Endodermal cell (in vitro differentiated cells): ENCODE data around the gene RNF32. TPM values are rescaled to one million over a fixed set of nuclear protein-coding genes. Genes with fewer than 3 reads are reported as not detected.
A peak's percentile ranks its signal among the peaks of the same experiment; 100 is the strongest.

ENCODE experiments used
- DNase-seq: peaks from one replicate; pipeline ENCODE4 v3.0.0-alpha.2; 2017
- H3K27ac ChIP-seq: 2 replicates; pipeline ENCODE4 v1.5.1; 2013; ENCODE audit warnings: mild to moderate bottlenecking, low read depth, low read length, moderate library complexity
- H3K27me3 ChIP-seq: 2 replicates; pipeline ENCODE4 v1.6.1; 2013; ENCODE audit warnings: mild to moderate bottlenecking, low read length, moderate library complexity; ENCODE audit not compliant: insufficient read depth, control insufficient read depth, poor library complexity, severe bottlenecking
- H3K36me3 ChIP-seq: 2 replicates; pipeline ENCODE4 v1.7.0; 2013; ENCODE audit warnings: mild to moderate bottlenecking, low read length, moderate library complexity; ENCODE audit not compliant: control insufficient read depth, insufficient read depth
- H3K4me1 ChIP-seq: one replicate; pipeline ENCODE4 v1.7.0; 2013; ENCODE audit warnings: low read length; ENCODE audit not compliant: control insufficient read depth, insufficient read depth
- H3K4me3 ChIP-seq: 2 replicates; pipeline ENCODE4 v1.5.1; 2013; ENCODE audit warnings: mild to moderate bottlenecking, low read length, moderate library complexity
- H3K9ac ChIP-seq: 2 replicates; pipeline ENCODE4 v1.6.1; 2013; ENCODE audit warnings: mild to moderate bottlenecking, low read length, moderate library complexity; ENCODE audit not compliant: poor library complexity, severe bottlenecking; ENCODE audit errors: extremely low read depth
- H3K9me3 ChIP-seq: 2 replicates; pipeline ENCODE4 v1.6.1; 2013; ENCODE audit warnings: mild to moderate bottlenecking, low read length, moderate library complexity; ENCODE audit not compliant: control insufficient read depth
- H3K27ac Mint-ChIP-seq: 2 replicates; pipeline ENCODE4 v1.8.0; 2020; ENCODE audit warnings: mixed read lengths
- H3K27me3 Mint-ChIP-seq: 2 replicates; pipeline ENCODE4 v1.8.0; 2021; ENCODE audit warnings: mild to moderate bottlenecking, mixed read lengths; ENCODE audit not compliant: insufficient read depth
- H3K36me3 Mint-ChIP-seq: 2 replicates; pipeline ENCODE4 v1.8.0; 2020; ENCODE audit warnings: low read depth, mixed read lengths
- H3K4me1 Mint-ChIP-seq: 2 replicates; pipeline ENCODE4 v1.8.0; 2020; ENCODE audit warnings: mixed read lengths
- H3K4me3 Mint-ChIP-seq: 2 replicates; pipeline ENCODE4 v1.8.0; 2020; ENCODE audit warnings: mild to moderate bottlenecking, moderate library complexity, mixed read lengths
- H3K9me3 Mint-ChIP-seq: 2 replicates; pipeline ENCODE4 v1.8.0; 2020; ENCODE audit warnings: mild to moderate bottlenecking, mixed read lengths
- CTCF ChIP-seq: fragments of 200-600 bp; sonication (generic); conservative IDR thresholded peaks from 2 replicates; pipeline ENCODE4 v1.5.0; 2021; ENCODE audit warnings: antibody characterized with exemption, mild to moderate bottlenecking
- WGBS, 2 experiments: methylation state at CpG; one replicate each; pipeline versions ENCODE4 v1.1.5 to v1.1.7; 2013; ENCODE audit warnings: missing lambda C conversion rate in 2 of 2, mixed read lengths in 1 of 2; ENCODE audit not compliant: insufficient coverage in 1 of 2, insufficient read length in 1 of 2; 5-methylcytosine and 5-hydroxymethylcytosine counted together
- total RNA-seq, 2 donors: library from RNA; stranded (reverse); fragmentation: NEBNext Ultra II Directional in 1 of 2; extraction: Animal tissue kit (Norgen Biotek cat#: 25700) in 1 of 2; gene quantifications; 2 replicates in 1 of 2; 3 replicates in 1 of 2; pipeline ENCODE4 v1.2.1, GENCODE V29; 2021

RNF32 gene
- total RNA-seq, 2 donors from 2014 or later: 1.1 to 2.5 TPM

GRCh38 chr7:156600496-156600895 is 40.1 kb upstream of the RNF32 start:
- peaks cover 4% of the 10 kb centered on the region for H3K27me3 Mint-ChIP-seq
- no peaks in the 10 kb centered on the region for H3K4me1 ChIP-seq
- H3K9me3 ChIP-seq: no peaks in the 10 kb centered on the region
- H3K27ac Mint-ChIP-seq: no peak overlapping the region
- H3K36me3 Mint-ChIP-seq: no peaks in the 10 kb centered on the region
- no peaks in the 10 kb centered on the region for H3K27me3 ChIP-seq
- no peak for TF ChIP-seq CTCF
- peaks cover 5% of the 10 kb centered on the region for H3K9me3 Mint-ChIP-seq
- H3K4me3 Mint-ChIP-seq: no peak overlapping the region
- H3K9ac ChIP-seq: no peak overlapping the region
- DNase-seq: no peak
- no peaks in the 10 kb centered on the region for H3K36me3 ChIP-seq
- 90 to 94% methylated on average over 2 to 8 of the region's 8 CpGs for WGBS, 2 experiments
- no peak overlapping the region for H3K4me3 ChIP-seq
- H3K4me1 Mint-ChIP-seq: peaks cover 30% of the 10 kb centered on the region
- no peak overlapping the region for H3K27ac ChIP-seq

GRCh38 chr7:156602283-156602682 is 38.3 kb upstream of the RNF32 start:
- Histone ChIP-seq H3K9me3 (no peaks in the 10 kb centered on the region), H3K27me3 (no peaks in the 10 kb centered on the region), H3K4me3 (no peak overlapping the region), H3K4me1 (no peaks in the 10 kb centered on the region), H3K9ac (no peak overlapping the region), H3K36me3 (no peaks in the 10 kb centered on the region), H3K27ac (no peak overlapping the region)
- no peak for TF ChIP-seq CTCF
- Mint-ChIP-seq H3K27ac (peak overlapping the region; percentile 24), H3K36me3 (no peaks in the 10 kb centered on the region), H3K4me3 (no peak overlapping the region), H3K4me1 (peaks cover 30% of the 10 kb centered on the region), H3K9me3 (peaks cover 5% of the 10 kb centered on the region), H3K27me3 (peaks cover 4% of the 10 kb centered on the region)
- no peak for DNase-seq
- 95 to 100% methylated on average over 3 to 4 of the region's 4 CpGs for WGBS, 2 experiments

GRCh38 chr7:156603011-156603410 is 37.6 kb upstream of the RNF32 start:
- Histone ChIP-seq H3K36me3 (no peaks in the 10 kb centered on the region), H3K27me3 (no peaks in the 10 kb centered on the region), H3K9ac (no peak overlapping the region), H3K27ac (no peak overlapping the region), H3K9me3 (no peaks in the 10 kb centered on the region), H3K4me1 (no peaks in the 10 kb centered on the region), H3K4me3 (no peak overlapping the region)
- Mint-ChIP-seq H3K9me3 (peaks cover 5% of the 10 kb centered on the region), H3K36me3 (no peaks in the 10 kb centered on the region), H3K27ac (no peak overlapping the region), H3K4me1 (peaks cover 30% of the 10 kb centered on the region), H3K4me3 (no peak overlapping the region), H3K27me3 (peaks cover 4% of the 10 kb centered on the region)
- no peak for TF ChIP-seq CTCF
- WGBS, 2 experiments: 82 to 87% methylated on average over 5 to 6 of the region's 6 CpGs
- DNase-seq: no peak
